KMS-11 (cell line): Measurements from ENCODE around the gene MACROD1.

ENCODE experiments used
- H2AFZ ChIP-seq: fragments of 200-600 bp; sonication (generic); 2 replicates; pipeline ENCODE4 v1.6.1; 2016; ENCODE audit warnings: antibody characterized with exemption, mixed run types, low read depth
- H3K27ac ChIP-seq: fragments of 200-600 bp; sonication (generic); 2 replicates; pipeline ENCODE4 v1.6.1; 2016; ENCODE audit warnings: mild to moderate bottlenecking, mixed run types
- H3K27me3 ChIP-seq: fragments of 200-600 bp; sonication (generic); 2 replicates; pipeline ENCODE4 v1.6.1; 2017; ENCODE audit warnings: mild to moderate bottlenecking, low read depth, mixed run types, moderate library complexity; ENCODE audit not compliant: insufficient read depth
- H3K36me3 ChIP-seq: fragments of 200-600 bp; sonication (generic); 2 replicates; pipeline ENCODE4 v1.6.1; 2017; ENCODE audit warnings: mild to moderate bottlenecking, mixed run types; ENCODE audit not compliant: insufficient read depth
- H3K4me1 ChIP-seq: fragments of 200-600 bp; sonication (generic); 2 replicates; pipeline ENCODE4 v1.6.1; 2016; ENCODE audit warnings: mild to moderate bottlenecking, low read depth, mixed run types; ENCODE audit not compliant: poor library complexity, severe bottlenecking
- H3K4me2 ChIP-seq: fragments of 200-600 bp; sonication (generic); 2 replicates; pipeline ENCODE4 v1.7.0; 2016; ENCODE audit warnings: mild to moderate bottlenecking, mixed run types
- H3K4me3 ChIP-seq: fragments of 200-600 bp; sonication (generic); IDR thresholded peaks from 2 replicates; pipeline ENCODE4 v1.6.1; 2017; ENCODE audit warnings: low read depth, low read length, mixed read lengths; ENCODE audit not compliant: insufficient read depth
- H3K79me2 ChIP-seq: fragments of 200-600 bp; sonication (generic); 2 replicates; pipeline ENCODE4 v1.6.1; 2016; ENCODE audit warnings: low read depth, mixed run types; ENCODE audit not compliant: insufficient read depth
- H3K9ac ChIP-seq: fragments of 200-600 bp; sonication (generic); 2 replicates; pipeline ENCODE4 v1.6.1; 2016; ENCODE audit warnings: mild to moderate bottlenecking, mixed run types
- H4K20me1 ChIP-seq: fragments of 200-600 bp; sonication (generic); 2 replicates; pipeline ENCODE4 v1.6.1; 2016; ENCODE audit warnings: mild to moderate bottlenecking, mixed run types; ENCODE audit not compliant: insufficient read depth
- CTCF ChIP-seq: fragments of 200-600 bp; sonication (generic); conservative IDR thresholded peaks from 2 replicates; pipeline ENCODE4 v1.6.1; 2017; ENCODE audit warnings: low read depth, mild to moderate bottlenecking, antibody characterized with exemption, low read length, moderate library complexity, mixed read lengths

The MACROD1 gene

GRCh38 chr11:64013141-64013896, 152.6 kb downstream of the MACROD1 start:
- no peaks in the 10 kb centered on the region for H3K36me3 ChIP-seq
- H3K27ac ChIP-seq, result no peak overlapping the region
- H2AFZ ChIP-seq, result no peak overlapping the region
- H3K9ac ChIP-seq, result no peak overlapping the region
- no peak for TF ChIP-seq CTCF
- H3K4me1 ChIP-seq, result no peaks in the 10 kb centered on the region
- H4K20me1 ChIP-seq, result no peaks in the 10 kb centered on the region
- H3K4me2 ChIP-seq, result no peak overlapping the region
- no peaks in the 10 kb centered on the region for H3K79me2 ChIP-seq
- no peak overlapping the region for H3K4me3 ChIP-seq
- no peaks in the 10 kb centered on the region for H3K27me3 ChIP-seq

- no peak overlapping the region for H3K4me3 ChIP-seq
- H4K20me1 ChIP-seq, result no peaks in the 10 kb centered on the region
- H2AFZ ChIP-seq, result no peak overlapping the region
- no peak for TF ChIP-seq CTCF
- no peak overlapping the region for H3K4me2 ChIP-seq
- no peaks in the 10 kb centered on the region for H3K79me2 ChIP-seq
- H3K27me3 ChIP-seq, result no peaks in the 10 kb centered on the region
- H3K9ac ChIP-seq, result no peak overlapping the region
- no peaks in the 10 kb centered on the region for H3K36me3 ChIP-seq
- no peaks in the 10 kb centered on the region for H3K4me1 ChIP-seq
- no peak overlapping the region for H3K27ac ChIP-seq
These were observed 154.5 kb downstream of the MACROD1 start for GRCh38 chr11:64011371-64011770.

- no peak for TF ChIP-seq CTCF
- H2AFZ ChIP-seq, result no peak overlapping the region
- no peak overlapping the region for H3K27ac ChIP-seq
- no peaks in the 10 kb centered on the region for H4K20me1 ChIP-seq
- H3K36me3 ChIP-seq, result no peaks in the 10 kb centered on the region
- no peak overlapping the region for H3K4me3 ChIP-seq
- no peak overlapping the region for H3K9ac ChIP-seq
- no peaks in the 10 kb centered on the region for H3K79me2 ChIP-seq
- H3K27me3 ChIP-seq, result no peaks in the 10 kb centered on the region
- no peaks in the 10 kb centered on the region for H3K4me1 ChIP-seq
- no peak overlapping the region for H3K4me2 ChIP-seq
These were observed 155.1 kb downstream of the MACROD1 start for GRCh38 chr11:64010783-64011182.

- no peaks in the 10 kb centered on the region for H3K79me2 ChIP-seq
- TF ChIP-seq CTCF, result no peak
- H3K36me3 ChIP-seq, result no peaks in the 10 kb centered on the region
- H3K4me1 ChIP-seq, result no peaks in the 10 kb centered on the region
- no peak overlapping the region for H3K4me3 ChIP-seq
- H3K9ac ChIP-seq, result no peak overlapping the region
- H3K27ac ChIP-seq, result no peak overlapping the region
- H3K4me2 ChIP-seq, result no peak overlapping the region
- H2AFZ ChIP-seq, result no peak overlapping the region
- no peaks in the 10 kb centered on the region for H3K27me3 ChIP-seq
- no peaks in the 10 kb centered on the region for H4K20me1 ChIP-seq
These were observed 156.2 kb downstream of the MACROD1 start for GRCh38 chr11:64009710-64010109.
